Ectodermal cell (in vitro differentiated cells): ENCODE measurements around the gene ANKRD34B.

ENCODE experiments used
- H3K27ac ChIP-seq: 2 replicates; pipeline ENCODE4 v1.7.0; 2013; ENCODE audit warnings: mild to moderate bottlenecking, low read depth, low read length; ENCODE audit not compliant: insufficient read depth, poor library complexity, severe bottlenecking
- H3K27me3 ChIP-seq: 2 replicates; pipeline ENCODE4 v1.7.0; 2013; ENCODE audit warnings: mild to moderate bottlenecking, low read length; ENCODE audit not compliant: insufficient read depth, control insufficient read depth, poor library complexity, severe bottlenecking
- H3K36me3 ChIP-seq: one replicate; pipeline ENCODE4 v1.7.0; 2013; ENCODE audit warnings: low read length; ENCODE audit not compliant: control insufficient read depth, insufficient read depth
- H3K4me1 ChIP-seq: one replicate; pipeline ENCODE4 v1.7.0; 2013; ENCODE audit warnings: low read length; ENCODE audit not compliant: control insufficient read depth, insufficient read depth
- H3K4me3 ChIP-seq: 2 replicates; pipeline ENCODE4 v1.7.0; 2013; ENCODE audit warnings: low read depth, low read length, control low read depth; ENCODE audit not compliant: insufficient read depth
- H3K9me3 ChIP-seq: 2 replicates; pipeline ENCODE4 v1.7.0; 2013; ENCODE audit warnings: mild to moderate bottlenecking, low read length, moderate library complexity; ENCODE audit not compliant: control insufficient read depth
- WGBS, 2 experiments: methylation state at CpG; one replicate each; pipeline ENCODE4 v1.1.7; 2013; ENCODE audit warnings: missing lambda C conversion rate in 2 of 2; 5-methylcytosine and 5-hydroxymethylcytosine counted together

ANKRD34B gene

DNA sequence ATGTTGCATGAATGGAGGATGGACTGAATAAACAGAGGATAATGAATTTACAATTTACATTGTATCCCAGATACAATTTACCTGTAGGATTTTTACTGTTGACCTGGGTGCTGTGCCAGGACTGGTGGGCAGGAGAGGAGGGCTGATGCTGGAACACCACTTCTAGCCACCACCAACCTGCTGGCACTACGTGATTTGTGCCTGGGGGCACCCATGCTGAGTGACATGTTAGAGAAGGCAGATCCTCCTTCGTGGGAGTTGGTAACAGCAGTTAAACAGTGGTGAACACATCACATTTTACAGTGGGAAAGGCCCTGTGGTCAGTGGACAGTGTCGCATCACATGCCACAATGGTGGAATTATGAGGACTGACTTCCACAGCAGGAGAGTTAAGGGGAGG is 3.0 kb upstream of the ANKRD34B start:
- Histone ChIP-seq H3K4me1 (peaks cover 5% of the 10 kb centered on the region), H3K27ac (no peak overlapping the region), H3K27me3 (peaks cover 54% of the 10 kb centered on the region), H3K9me3 (no peaks in the 10 kb centered on the region), H3K36me3 (no peaks in the 10 kb centered on the region), H3K4me3 (no peak overlapping the region)
- 77 to 87% methylated on average over 3 of the region's 3 CpGs for WGBS, 2 experiments

DNA sequence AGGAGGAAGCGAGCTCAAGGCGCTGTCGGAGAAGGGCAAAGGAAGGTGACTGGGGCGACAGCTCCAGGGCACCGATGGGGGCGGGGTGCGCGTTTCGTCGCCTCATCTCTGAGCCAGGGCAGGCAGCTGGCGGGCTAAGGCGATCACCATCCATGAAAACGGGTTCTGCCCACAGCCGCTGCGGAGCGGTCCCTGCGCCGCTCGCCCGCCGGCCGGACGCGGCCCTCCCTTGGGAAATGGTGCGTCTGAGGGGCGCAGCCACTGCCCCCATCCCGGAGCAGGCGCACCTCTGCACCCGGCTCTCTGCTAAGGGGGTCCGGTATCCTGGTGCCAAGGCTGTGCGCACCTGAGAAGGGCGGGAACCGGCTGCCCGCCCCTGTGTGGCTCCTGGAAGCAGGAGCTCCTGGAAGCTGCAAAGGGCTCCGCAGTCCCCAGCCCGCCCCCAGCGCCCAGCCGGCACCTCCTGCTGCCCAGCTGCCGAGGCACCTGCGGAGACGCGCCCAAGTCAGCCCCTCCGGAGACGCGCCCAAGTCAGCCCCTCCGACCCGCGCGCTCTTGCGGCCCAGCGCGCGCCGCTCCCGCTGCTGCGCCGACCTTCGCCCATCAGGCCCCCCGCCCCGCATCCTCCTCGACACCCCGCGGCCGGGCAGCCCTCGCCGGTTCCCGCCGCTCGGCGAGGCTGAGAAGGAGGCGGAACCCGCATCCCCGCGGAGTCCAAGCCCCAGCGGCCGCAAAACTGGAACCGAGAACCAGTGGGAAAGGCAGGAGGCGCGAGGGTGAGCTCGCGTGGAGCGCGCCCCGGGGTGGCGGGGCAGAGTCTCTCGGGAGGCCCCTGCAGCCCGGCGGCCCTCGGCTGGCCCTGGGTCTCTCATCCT is 757 bp downstream of the ANKRD34B start:
- H3K9me3 ChIP-seq = no peaks in the 10 kb centered on the region
- H3K36me3 ChIP-seq = no peaks in the 10 kb centered on the region
- 2% methylated on average over 89 of the region's 89 CpGs for WGBS, 2 experiments
- peaks cover 5% of the 10 kb centered on the region for H3K4me1 ChIP-seq
- H3K27me3 ChIP-seq = peaks cover 80% of the 10 kb centered on the region
- H3K27ac ChIP-seq = no peak overlapping the region
- H3K4me3 ChIP-seq = peak overlapping the region; percentile 34

DNA sequence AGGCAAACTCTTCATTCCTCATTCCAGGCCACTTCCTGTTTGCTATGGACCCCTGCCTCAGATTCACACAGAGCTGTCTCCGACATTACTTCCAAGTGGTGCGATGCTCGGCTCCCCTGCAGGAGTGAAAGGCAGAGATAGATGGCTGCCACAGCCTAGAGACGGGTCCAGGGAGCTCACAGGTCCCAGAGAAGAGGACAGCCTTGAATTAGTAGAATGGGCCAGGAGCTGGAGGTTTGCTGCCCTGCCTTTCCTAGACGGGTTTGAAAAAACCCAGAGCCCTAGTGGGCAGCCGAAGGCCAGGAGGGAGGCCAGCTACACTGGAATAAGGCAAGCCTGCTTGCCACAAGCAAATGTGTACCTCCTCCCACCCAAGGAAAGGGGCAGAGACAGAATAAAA is 1.8 kb downstream of the ANKRD34B start:
- peaks cover 83% of the 10 kb centered on the region for H3K27me3 ChIP-seq
- WGBS, 2 experiments = 68 to 74% methylated on average over 6 of the region's 6 CpGs
- H3K9me3 ChIP-seq = no peaks in the 10 kb centered on the region
- H3K4me1 ChIP-seq = peaks cover 5% of the 10 kb centered on the region
- H3K27ac ChIP-seq = no peak overlapping the region
- no peak overlapping the region for H3K4me3 ChIP-seq
- H3K36me3 ChIP-seq = no peaks in the 10 kb centered on the region

DNA sequence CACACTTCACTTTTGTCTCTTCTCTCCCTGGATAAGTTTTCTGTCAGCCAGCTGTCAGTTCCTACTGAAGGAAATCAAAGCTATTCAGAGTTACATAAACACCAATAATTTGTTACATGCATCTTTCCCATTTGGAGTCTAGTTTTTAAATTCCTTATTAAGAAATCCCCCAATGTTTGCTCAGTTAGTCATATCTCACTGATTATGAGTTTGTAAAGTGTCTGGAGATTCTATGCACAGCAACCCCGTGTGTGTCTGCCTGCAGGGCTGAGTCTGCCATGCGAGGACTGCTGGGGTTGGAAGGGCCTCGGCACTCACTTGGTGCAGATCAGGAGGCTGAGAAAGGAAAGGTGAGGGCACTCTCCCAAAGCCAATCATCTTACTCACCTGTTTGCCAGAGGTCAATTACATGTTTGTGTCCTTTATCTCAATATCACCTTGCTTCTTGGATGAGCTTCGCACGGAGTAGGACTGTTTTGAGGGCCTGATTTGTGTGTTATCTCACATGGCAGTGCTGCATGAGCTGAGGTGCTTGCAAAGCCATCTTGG is 3.3 kb downstream of the ANKRD34B start:
- H3K4me1 ChIP-seq = peaks cover 9% of the 10 kb centered on the region
- 86 to 89% methylated on average over 5 of the region's 5 CpGs for WGBS, 2 experiments
- H3K36me3 ChIP-seq = no peaks in the 10 kb centered on the region
- H3K9me3 ChIP-seq = no peaks in the 10 kb centered on the region
- H3K4me3 ChIP-seq = no peak overlapping the region
- peaks cover 69% of the 10 kb centered on the region for H3K27me3 ChIP-seq
- H3K27ac ChIP-seq = no peak overlapping the region

DNA sequence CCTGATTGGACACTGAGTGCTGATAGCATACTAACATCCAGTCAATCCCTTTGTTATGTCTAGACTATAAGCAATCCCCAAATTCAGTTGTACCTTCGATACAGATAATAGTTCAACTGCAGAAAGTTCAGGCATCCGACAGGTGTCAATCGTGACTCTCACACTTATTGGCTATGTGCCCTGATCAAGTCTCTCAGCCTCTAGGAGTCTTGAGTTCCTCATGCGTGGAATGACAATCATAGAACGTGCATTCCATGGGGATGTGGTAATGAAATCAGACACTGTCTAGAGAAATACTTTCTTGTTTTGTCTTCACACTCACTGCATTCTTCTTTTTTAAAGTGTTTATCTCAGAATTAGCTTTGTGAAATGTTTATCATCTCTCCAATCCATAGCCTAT is 4.8 kb downstream of the ANKRD34B start:
- 91 to 93% methylated on average over 5 of the region's 5 CpGs for WGBS, 2 experiments
- Histone ChIP-seq H3K36me3 (no peaks in the 10 kb centered on the region), H3K9me3 (no peaks in the 10 kb centered on the region), H3K4me3 (no peak overlapping the region), H3K4me1 (peaks cover 11% of the 10 kb centered on the region), H3K27me3 (peaks cover 54% of the 10 kb centered on the region), H3K27ac (no peak overlapping the region)

DNA sequence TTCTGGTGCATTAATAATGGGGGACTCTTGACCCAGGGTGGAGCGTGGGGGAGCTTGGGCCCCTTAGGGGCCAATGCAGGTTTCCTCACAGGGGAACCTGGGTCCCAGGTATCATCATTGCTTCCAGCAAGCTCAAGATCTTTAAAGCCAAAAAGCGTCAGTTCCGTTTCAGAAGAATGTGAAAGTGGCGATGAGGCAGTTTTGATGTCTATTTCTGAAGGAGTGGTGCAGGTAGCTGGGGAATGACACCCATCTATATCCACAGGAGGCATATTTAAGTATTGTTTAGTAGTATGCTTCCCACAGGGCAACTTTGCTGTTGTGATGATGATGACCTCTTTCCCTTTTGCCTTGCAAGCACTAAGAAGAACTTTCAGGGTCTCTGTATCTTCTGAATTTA is 10.8 kb downstream of the ANKRD34B start:
- Histone ChIP-seq H3K4me3 (no peak overlapping the region), H3K4me1 (peaks cover 6% of the 10 kb centered on the region), H3K27ac (no peak overlapping the region), H3K36me3 (no peaks in the 10 kb centered on the region), H3K27me3 (peaks cover 6% of the 10 kb centered on the region), H3K9me3 (no peaks in the 10 kb centered on the region)
- 94 to 96% methylated on average over 4 of the region's 4 CpGs for WGBS, 2 experiments

DNA sequence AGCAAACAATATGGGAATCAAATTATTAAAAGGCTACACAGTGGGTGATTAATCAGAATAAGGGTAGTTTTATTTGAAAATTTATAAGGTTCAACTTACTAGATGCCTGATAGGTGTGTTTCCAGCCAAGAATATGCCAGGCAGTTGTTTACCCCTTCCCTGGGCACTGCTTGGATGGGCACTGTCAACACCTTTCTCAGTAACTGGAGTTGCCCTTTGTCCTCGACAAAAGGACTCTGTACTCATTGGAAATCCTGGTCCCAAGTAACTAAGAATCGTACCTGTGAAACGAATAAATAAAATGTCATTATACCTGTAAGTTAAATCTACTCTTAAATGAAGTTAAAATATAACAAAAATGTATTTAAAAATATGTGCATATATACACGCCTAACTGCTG is 15.0 kb downstream of the ANKRD34B start:
- H3K27me3 ChIP-seq = no peaks in the 10 kb centered on the region
- H3K36me3 ChIP-seq = no peaks in the 10 kb centered on the region
- H3K9me3 ChIP-seq = no peaks in the 10 kb centered on the region
- 94 to 95% methylated on average over 2 to 3 of the region's 4 CpGs for WGBS, 2 experiments
- H3K4me3 ChIP-seq = no peak overlapping the region
- H3K27ac ChIP-seq = no peak overlapping the region
- no peaks in the 10 kb centered on the region for H3K4me1 ChIP-seq

DNA sequence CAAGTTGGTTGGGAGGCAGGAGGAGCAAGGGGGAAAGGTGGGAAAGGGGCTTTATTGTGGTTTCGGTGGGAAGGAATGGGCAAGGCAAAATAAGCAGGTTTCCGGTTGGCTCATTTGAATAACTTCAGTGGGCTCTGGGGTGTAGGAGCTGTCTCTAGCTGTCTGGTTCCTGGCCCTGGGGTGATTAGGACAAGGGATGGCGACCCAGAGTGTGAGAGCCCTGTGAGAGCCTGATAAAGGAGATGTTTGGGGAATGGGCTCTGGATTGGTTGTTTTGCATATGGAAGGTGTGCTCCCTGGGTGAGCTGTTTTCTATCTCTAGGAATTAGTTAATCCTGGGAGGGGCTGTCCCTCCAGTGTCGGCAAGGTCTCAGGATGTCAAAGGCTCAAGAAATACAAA is 15.4 kb downstream of the ANKRD34B start:
- 31 to 37% methylated on average over 4 of the region's 4 CpGs for WGBS, 2 experiments
- no peak overlapping the region for H3K4me3 ChIP-seq
- no peaks in the 10 kb centered on the region for H3K4me1 ChIP-seq
- H3K9me3 ChIP-seq = no peaks in the 10 kb centered on the region
- H3K27ac ChIP-seq = no peak overlapping the region
- no peaks in the 10 kb centered on the region for H3K36me3 ChIP-seq
- H3K27me3 ChIP-seq = no peaks in the 10 kb centered on the region

DNA sequence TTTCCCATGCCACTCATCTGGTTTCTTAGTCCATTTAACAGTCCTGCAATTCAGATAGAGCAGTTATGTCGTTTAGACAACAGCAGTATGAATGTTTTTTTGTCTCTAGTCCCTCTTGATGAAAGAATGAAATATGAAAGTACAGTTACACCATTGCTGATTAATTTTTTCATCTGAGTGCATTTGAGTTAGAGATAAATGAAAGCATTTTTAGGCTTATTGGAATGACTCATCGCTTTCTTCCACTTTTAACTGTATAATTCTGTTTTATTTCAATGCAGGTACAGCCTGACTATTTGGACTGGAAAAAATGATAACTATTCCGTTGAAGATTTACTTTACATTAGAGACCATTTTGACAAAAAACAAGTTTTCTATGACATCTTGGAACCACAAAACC is 28.7 kb downstream of the ANKRD34B start:
- no peaks in the 10 kb centered on the region for H3K27me3 ChIP-seq
- no peaks in the 10 kb centered on the region for H3K4me1 ChIP-seq
- no peaks in the 10 kb centered on the region for H3K36me3 ChIP-seq
- H3K27ac ChIP-seq = no peak overlapping the region
- 75 to 90% methylated on average over 2 to 3 of the region's 3 CpGs for WGBS, 2 experiments
- H3K9me3 ChIP-seq = no peaks in the 10 kb centered on the region
- H3K4me3 ChIP-seq = no peak overlapping the region

DNA sequence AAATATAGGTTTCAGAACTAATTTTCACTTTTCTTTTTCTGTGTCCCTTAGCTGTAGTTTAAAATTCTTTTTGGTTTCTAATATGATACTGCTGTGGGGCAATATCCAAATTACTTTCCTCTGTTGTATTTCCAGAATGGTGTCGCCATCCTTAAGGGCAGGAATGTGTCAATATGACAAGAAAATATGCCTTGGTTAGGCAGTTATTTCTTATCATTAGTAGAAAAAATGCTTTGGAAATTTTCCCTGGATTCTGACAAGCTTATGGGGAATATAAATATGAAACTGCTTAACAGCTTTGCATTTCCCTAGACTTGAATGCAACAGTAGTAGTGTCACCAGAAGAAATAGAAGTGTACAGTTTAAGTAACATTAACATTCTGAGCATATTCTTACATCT is 29.4 kb downstream of the ANKRD34B start:
- no peaks in the 10 kb centered on the region for H3K9me3 ChIP-seq
- no peaks in the 10 kb centered on the region for H3K4me1 ChIP-seq
- no peak overlapping the region for H3K27ac ChIP-seq
- H3K27me3 ChIP-seq = no peaks in the 10 kb centered on the region
- no peaks in the 10 kb centered on the region for H3K36me3 ChIP-seq
- 90 to 96% methylated on average over 1 of the region's 1 CpG for WGBS, 2 experiments
- no peak overlapping the region for H3K4me3 ChIP-seq
